ENCODE data around the gene TMEM134. TPM values are rescaled to one million over a fixed set of nuclear protein-coding genes. Genes with fewer than 3 reads are reported as not detected.

TMEM134 gene
- total and polyA plus RNA-seq, 2 experiments from 2014 or later: 13.4 to 103 TPM

DNA sequence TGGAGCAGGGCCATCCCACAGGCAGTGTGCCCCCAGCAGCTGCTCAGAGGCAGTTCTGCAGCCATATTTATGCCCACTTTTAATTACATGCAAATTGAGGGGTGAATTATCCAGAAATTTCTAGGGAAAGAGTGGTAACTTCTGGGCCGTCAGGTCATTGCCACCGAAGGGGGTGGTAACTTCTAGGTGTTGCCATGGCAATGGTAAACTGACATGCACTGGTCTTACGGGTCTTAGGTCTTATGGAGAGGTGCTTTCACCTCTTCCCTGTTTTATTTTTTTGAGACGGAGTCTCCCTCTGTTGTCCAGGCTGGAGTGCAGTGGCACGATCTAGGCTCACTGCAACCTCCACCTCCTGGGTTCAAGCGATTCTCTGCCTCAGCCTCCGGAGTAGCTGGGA is 3.8 kb upstream of the TMEM134 start:
- H3K79me2 ChIP-seq (ENCODE audit: insufficient read depth): peaks cover 8% of the 10 kb centered on the region; the same call in 1 of the 2 replicates
- TF ChIP-seq EZH2 (IDR thresholded peaks at IDR 0.05; ENCODE audit: insufficient read depth, poor library complexity, severe bottlenecking) (no peak), EZH2phosphoT487 (IDR thresholded peaks at IDR 0.05; ENCODE audit: insufficient read depth, low read depth) (no peak)
- WGBS, 2 experiments (ENCODE audit: low coverage in 1 of 2, low lambda C conversion rate in 2 of 2, missing lambda C conversion rate in 2 of 2): 65 to 77% methylated on average over 7 of the region's 7 CpGs

DNA sequence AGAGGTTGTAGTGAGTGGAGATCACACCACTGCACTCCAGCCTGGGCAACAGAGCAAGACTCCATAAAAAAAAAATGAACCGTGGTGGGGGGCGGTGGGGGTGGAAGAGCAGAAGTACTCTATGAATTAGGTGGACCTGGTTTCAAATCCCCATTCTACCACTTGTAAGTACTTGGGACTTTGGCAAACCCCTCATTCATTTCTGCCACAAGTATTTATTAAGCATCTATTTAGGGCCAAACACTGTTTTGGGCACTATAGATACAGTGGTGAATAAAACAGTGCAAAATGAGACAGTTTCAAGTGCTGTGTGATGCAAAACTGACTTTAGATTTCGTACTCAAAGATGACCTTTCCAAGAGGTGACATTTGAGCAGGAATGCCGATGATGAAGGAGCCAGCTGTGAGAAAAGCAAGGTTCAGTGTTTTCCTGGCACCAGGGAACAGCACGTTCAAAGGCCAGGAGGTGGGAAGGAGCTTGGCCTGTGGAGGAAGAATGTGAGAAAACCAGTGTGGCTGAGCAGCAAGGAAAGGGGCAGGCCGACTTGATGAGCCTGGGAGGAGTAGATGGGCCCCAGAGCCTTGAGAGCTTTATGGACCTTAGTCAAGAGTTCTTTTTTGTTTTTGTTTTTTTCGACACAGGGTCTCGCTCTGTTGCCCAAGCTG is 1.4 kb upstream of the TMEM134 start:
- no peaks in the 10 kb centered on the region for H4K20me1 ChIP-seq (ENCODE audit: insufficient read depth)
- H3K79me2 ChIP-seq (ENCODE audit: insufficient read depth): peaks cover 23% of the 10 kb centered on the region; the same call in 1 of the 2 replicates
- TF ChIP-seq EZH2 (IDR thresholded peaks at IDR 0.05; ENCODE audit: insufficient read depth, poor library complexity, severe bottlenecking) (no peak), EZH2phosphoT487 (IDR thresholded peaks at IDR 0.05; ENCODE audit: insufficient read depth, low read depth) (no peak)
- H3K36me3 ChIP-seq (ENCODE audit: low read depth): no peaks in the 10 kb centered on the region
- no peak overlapping the region for H3K4me3 ChIP-seq
- H3K9me2 ChIP-seq (ENCODE audit: insufficient read depth): no peaks in the 10 kb centered on the region
- peaks cover 4% of the 10 kb centered on the region; the same call in 1 of the 2 replicates for H3K4me1 ChIP-seq (ENCODE audit: insufficient read depth)
- no peak overlapping the region for H3K27ac ChIP-seq
- H3K4me2 ChIP-seq (ENCODE audit: unreplicated experiment): no peak overlapping the region
- no peak for DNase-seq
- H3K9me3 ChIP-seq (ENCODE audit: low read depth): no peaks in the 10 kb centered on the region
- in situ Hi-C loops (cut with MboI): no loop called here
- H3K27me3 ChIP-seq (replicated peaks; ENCODE audit: insufficient read depth): no peaks in the 10 kb centered on the region
- no peaks in the 10 kb centered on the region for H3F3A ChIP-seq (ENCODE audit: insufficient read depth)
- no peak overlapping the region for H2AFZ ChIP-seq
- 75 to 82% methylated on average over 8 of the region's 8 CpGs for WGBS, 2 experiments (ENCODE audit: low coverage in 1 of 2, low lambda C conversion rate in 2 of 2, missing lambda C conversion rate in 2 of 2)
- no peak overlapping the region for H3K9ac ChIP-seq

More for the DNA sequence above, 3.8 kb upstream of the TMEM134 start:
- H3K27ac ChIP-seq: no peak overlapping the region
- no peaks in the 10 kb centered on the region for H3K27me3 ChIP-seq (replicated peaks; ENCODE audit: insufficient read depth)
- peaks cover 4% of the 10 kb centered on the region; the same call in 1 of the 2 replicates for H3K4me1 ChIP-seq (ENCODE audit: insufficient read depth)
- H2AFZ ChIP-seq: no peak overlapping the region
- H3F3A ChIP-seq (ENCODE audit: insufficient read depth): no peaks in the 10 kb centered on the region
- no peaks in the 10 kb centered on the region for H3K9me3 ChIP-seq (ENCODE audit: low read depth)
- DNase-seq: no peak
- no peak overlapping the region for H3K4me3 ChIP-seq
- H3K36me3 ChIP-seq (ENCODE audit: low read depth): no peaks in the 10 kb centered on the region
- H3K9ac ChIP-seq: no peak overlapping the region
- no peaks in the 10 kb centered on the region for H4K20me1 ChIP-seq (ENCODE audit: insufficient read depth)
- no peak overlapping the region for H3K4me2 ChIP-seq (ENCODE audit: unreplicated experiment)
- H3K9me2 ChIP-seq (ENCODE audit: insufficient read depth): no peaks in the 10 kb centered on the region
- in situ Hi-C loops (cut with MboI): no loop called here

DNA sequence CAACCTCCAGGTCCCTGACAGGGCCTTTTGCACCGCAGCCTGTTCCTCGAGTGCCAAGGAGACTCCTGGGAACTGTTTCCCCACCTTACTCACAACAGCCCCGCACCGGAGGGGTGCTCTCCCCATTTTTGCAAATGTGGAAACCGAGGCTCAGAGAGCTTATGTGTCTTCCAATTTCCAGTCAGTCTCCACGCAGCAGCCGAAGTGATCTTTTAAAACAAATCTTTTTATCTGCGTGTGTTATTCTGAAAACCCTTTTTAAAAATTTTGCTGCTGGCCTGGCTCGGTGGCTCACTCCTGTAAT is 409 bp upstream of the TMEM134 start:
- H3K9me2 ChIP-seq (ENCODE audit: insufficient read depth): no peaks in the 10 kb centered on the region
- H2AFZ ChIP-seq: peak overlapping the region; percentile 95
- H3K27me3 ChIP-seq (replicated peaks; ENCODE audit: insufficient read depth): no peaks in the 10 kb centered on the region
- in situ Hi-C loops (cut with MboI): no loop called here
- no peaks in the 10 kb centered on the region for H3K9me3 ChIP-seq (ENCODE audit: low read depth)
- H3K4me3 ChIP-seq: peak overlapping the region; percentile 89
- no peaks in the 10 kb centered on the region for H3K36me3 ChIP-seq (ENCODE audit: low read depth)
- peak overlapping the region; percentile 94 for H3K9ac ChIP-seq
- H3K27ac ChIP-seq: peak overlapping the region; percentile 56
- no peaks in the 10 kb centered on the region for H4K20me1 ChIP-seq (ENCODE audit: insufficient read depth)
- no peak for DNase-seq
- peaks cover 4% of the 10 kb centered on the region; the same call in 1 of the 2 replicates for H3K4me1 ChIP-seq (ENCODE audit: insufficient read depth)
- H3K79me2 ChIP-seq (ENCODE audit: insufficient read depth): peaks cover 23% of the 10 kb centered on the region; the same call in 1 of the 2 replicates
- peak overlapping the region; percentile 86 for H3K4me2 ChIP-seq (ENCODE audit: unreplicated experiment)
- WGBS, 2 experiments (ENCODE audit: low coverage in 1 of 2, low lambda C conversion rate in 2 of 2, missing lambda C conversion rate in 2 of 2): 8 to 9% methylated on average over 9 of the region's 9 CpGs
- TF ChIP-seq EZH2 (IDR thresholded peaks at IDR 0.05; ENCODE audit: insufficient read depth, poor library complexity, severe bottlenecking) (no peak), EZH2phosphoT487 (IDR thresholded peaks at IDR 0.05; ENCODE audit: insufficient read depth, low read depth) (no peak)
- no peaks in the 10 kb centered on the region for H3F3A ChIP-seq (ENCODE audit: insufficient read depth)

DNA sequence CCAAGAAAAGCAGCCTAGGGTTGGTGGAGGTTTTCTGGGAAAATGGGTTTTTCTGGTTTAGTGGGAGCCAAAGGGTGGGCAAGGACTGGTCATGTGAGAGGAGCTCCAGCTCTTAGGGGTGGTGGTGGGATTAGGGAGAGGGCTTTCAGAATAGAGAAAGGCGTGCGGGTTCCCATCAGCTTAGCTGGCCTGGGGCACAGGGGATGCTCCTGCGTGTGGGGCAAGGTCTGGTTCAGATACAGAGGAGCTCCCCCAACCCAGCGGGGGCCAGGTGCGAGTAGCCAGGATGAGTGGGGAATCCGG is 644 bp downstream of the TMEM134 start:
- peak overlapping the region; percentile 89 for H3K4me3 ChIP-seq
- no peaks in the 10 kb centered on the region for H3K36me3 ChIP-seq (ENCODE audit: low read depth)
- H2AFZ ChIP-seq: peak overlapping the region; percentile 77
- H3K79me2 ChIP-seq (ENCODE audit: insufficient read depth): peaks cover 23% of the 10 kb centered on the region; the same call in 1 of the 2 replicates
- H3K27ac ChIP-seq: peak overlapping the region; percentile 81
- H3F3A ChIP-seq (ENCODE audit: insufficient read depth): no peaks in the 10 kb centered on the region
- peaks cover 4% of the 10 kb centered on the region; the same call in 1 of the 2 replicates for H3K4me1 ChIP-seq (ENCODE audit: insufficient read depth)
- no peak for TF ChIP-seq EZH2 (IDR thresholded peaks at IDR 0.05; ENCODE audit: insufficient read depth, poor library complexity, severe bottlenecking)
- no peak for TF ChIP-seq EZH2phosphoT487 (IDR thresholded peaks at IDR 0.05; ENCODE audit: insufficient read depth, low read depth)
- DNase-seq: no peak
- H3K27me3 ChIP-seq (replicated peaks; ENCODE audit: insufficient read depth): no peaks in the 10 kb centered on the region
- H4K20me1 ChIP-seq (ENCODE audit: insufficient read depth): no peaks in the 10 kb centered on the region
- in situ Hi-C loops (cut with MboI): no loop called here
- no peaks in the 10 kb centered on the region for H3K9me2 ChIP-seq (ENCODE audit: insufficient read depth)
- H3K4me2 ChIP-seq (ENCODE audit: unreplicated experiment): peak overlapping the region; percentile 86
- H3K9ac ChIP-seq: peak overlapping the region; percentile 94
- no peaks in the 10 kb centered on the region for H3K9me3 ChIP-seq (ENCODE audit: low read depth)
- 3 to 10% methylated on average over 6 of the region's 6 CpGs for WGBS, 2 experiments (ENCODE audit: low coverage in 1 of 2, low lambda C conversion rate in 2 of 2, missing lambda C conversion rate in 2 of 2)

Data from GM23248 (cell line).